Brain microvascular endothelial cell (primary cell): Measurements from ENCODE around the gene IPO13.
A peak's percentile ranks its signal among the peaks of the same experiment; 100 is the strongest.

Experiments used
- DNase-seq: peaks from one replicate; pipeline ENCODE4 v3.0.0-alpha.2; 2020
- H3K27ac ChIP-seq: fragments of 250-450 bp; sonication (Bioruptor Pico); 2 replicates; pipeline ENCODE4 v1.5.1; 2020; ENCODE audit warnings: mild to moderate bottlenecking, moderate library complexity
- H3K27me3 ChIP-seq: fragments of 250-450 bp; sonication (Bioruptor Pico); replicated peaks from 2 replicates; pipeline ENCODE4 v1.5.1; 2020; ENCODE audit warnings: mild to moderate bottlenecking
- H3K36me3 ChIP-seq: fragments of 250-450 bp; sonication (Bioruptor Pico); replicated peaks from 2 replicates; pipeline ENCODE4 v1.5.1; 2020; ENCODE audit warnings: mild to moderate bottlenecking
- H3K4me3 ChIP-seq: 2 replicates; pipeline ENCODE4 v1.5.1; 2011; ENCODE audit warnings: low read depth, mild to moderate bottlenecking, control low read depth, low read length, moderate library complexity
- CTCF ChIP-seq: IDR thresholded peaks from 2 replicates; pipeline ENCODE4 v1.5.1; 2011; ENCODE audit warnings: low read depth, mild to moderate bottlenecking, moderate library complexity, low read length, control low read depth, inconsistent platforms; ENCODE audit errors: missing control alignments
- in situ Hi-C: cut with HindIII; loops from 2 replicates; pipeline ENCODE4 v1.10.0; 2017; ENCODE audit warnings: low sequenced_read_pairs, low pct_ligation_motif_present

IPO13 gene

GRCh38 chr1:43942411-43942810, 4.3 kb upstream of the IPO13 start:
- no peak overlapping the region for H3K27ac ChIP-seq
- H3K4me3 ChIP-seq = no peak overlapping the region
- no peaks in the 10 kb centered on the region for H3K27me3 ChIP-seq
- in situ Hi-C loops = loop anchor here (25.0 kb wide), 1 partner anchor 180 kb away; no protein-coding TSS in a partner anchor
- DNase-seq = no peak
- no peaks in the 10 kb centered on the region for H3K36me3 ChIP-seq
- no peak for TF ChIP-seq CTCF

GRCh38 chr1:43944860-43945259, 1.9 kb upstream of the IPO13 start:
- Histone ChIP-seq H3K27ac (no peak overlapping the region), H3K4me3 (no peak overlapping the region)
- in situ Hi-C loops = loop anchor here (25.0 kb wide), 1 partner anchor 183 kb away; no protein-coding TSS in a partner anchor

GRCh38 chr1:43945674-43946235, 995 bp upstream of the IPO13 start:
- Histone ChIP-seq H3K4me3 (peak overlapping the region; percentile 90), H3K27me3 (no peaks in the 10 kb centered on the region), H3K27ac (no peak overlapping the region), H3K36me3 (peaks cover 8% of the 10 kb centered on the region)
- no peak for DNase-seq
- in situ Hi-C loops = loop anchor here (25.0 kb wide), 1 partner anchor 183 kb away; no protein-coding TSS in a partner anchor
- no peak for TF ChIP-seq CTCF

More at GRCh38 chr1:43944860-43945259, 1.9 kb upstream of the IPO13 start:
- Histone ChIP-seq H3K27me3 (no peaks in the 10 kb centered on the region), H3K36me3 (no peaks in the 10 kb centered on the region)
- no peak for TF ChIP-seq CTCF
- no peak for DNase-seq

- TF ChIP-seq CTCF = peak; percentile 1
- in situ Hi-C loops = loop anchor here (25.0 kb wide), 1 partner anchor 185 kb away; no protein-coding TSS in a partner anchor
- peak overlapping the region; percentile 90 for H3K4me3 ChIP-seq
- peaks cover 8% of the 10 kb centered on the region for H3K36me3 ChIP-seq
- peak overlapping the region; percentile 100 for H3K27ac ChIP-seq
- no peak for DNase-seq
- no peaks in the 10 kb centered on the region for H3K27me3 ChIP-seq
Measured at GRCh38 chr1:43947061-43947873, 517 bp downstream of the IPO13 start.

GRCh38 chr1:43947874-43948437, 1.2 kb downstream of the IPO13 start:
- no peak for TF ChIP-seq CTCF
- no peak overlapping the region for H3K27ac ChIP-seq
- H3K4me3 ChIP-seq = peak overlapping the region; percentile 90
- H3K27me3 ChIP-seq = no peaks in the 10 kb centered on the region
- in situ Hi-C loops = loop anchor here (25.0 kb wide), 1 partner anchor 186 kb away; no protein-coding TSS in a partner anchor
- DNase-seq = no peak
- peaks cover 8% of the 10 kb centered on the region for H3K36me3 ChIP-seq
